ENCODE measurements around the gene C10orf90. TPM values are rescaled to one million over a fixed set of nuclear protein-coding genes. Genes with fewer than 3 reads are reported as not detected.

C10orf90 gene
- total RNA-seq, 1 experiment from 2014 or later = not detected

DNA sequence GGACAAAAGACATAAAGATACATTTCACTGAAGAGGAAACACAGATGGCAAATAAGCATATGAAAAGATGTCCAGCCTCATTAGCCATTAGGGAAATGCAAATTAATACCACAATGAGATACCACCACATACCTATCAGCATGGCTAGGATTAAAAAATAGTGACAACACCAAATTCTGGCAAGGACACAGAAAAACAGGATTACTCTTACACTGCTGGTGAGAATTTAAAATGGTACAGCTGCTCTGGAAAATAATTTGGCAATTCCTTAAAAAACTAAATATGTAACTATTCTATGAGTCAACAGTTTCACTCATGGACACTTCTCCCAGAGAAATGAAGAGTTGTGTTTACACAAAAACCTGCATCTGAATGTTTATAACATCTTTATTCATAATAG lies 121.1 kb downstream of the C10orf90 start:
- Mint-ChIP-seq H3K36me3 (ENCODE audit: insufficient read depth, unreplicated experiment) (no peaks in the 10 kb centered on the region), H3K27me3 (ENCODE audit: insufficient read depth, unreplicated experiment) (peaks cover 16% of the 10 kb centered on the region), H3K9me3 (ENCODE audit: unreplicated experiment) (no peaks in the 10 kb centered on the region), H3K4me3 (ENCODE audit: unreplicated experiment) (no peak overlapping the region), H3K27ac (ENCODE audit: low read depth, unreplicated experiment) (no peak overlapping the region), H3K4me1 (ENCODE audit: insufficient read depth, unreplicated experiment) (no peaks in the 10 kb centered on the region)
- no TSS peak for BruUV-seq (replicated peaks)
- ChIA-PET POLR2A (no interaction called here), CTCF (interaction anchor here (0.5 to 0.7 kb wide), 2 partner anchors 37 to 154 kb away, joined by 3 to 5 read pairs; no protein-coding TSS in a partner anchor)
- DNase-seq (ENCODE audit: unreplicated experiment) = no peak
- intact Hi-C loops (cut with micrococcal nuclease) = no loop called here
- TF ChIP-seq CTCF (IDR thresholded peaks at IDR 0.05; ENCODE audit: unreplicated experiment) = no peak

DNA sequence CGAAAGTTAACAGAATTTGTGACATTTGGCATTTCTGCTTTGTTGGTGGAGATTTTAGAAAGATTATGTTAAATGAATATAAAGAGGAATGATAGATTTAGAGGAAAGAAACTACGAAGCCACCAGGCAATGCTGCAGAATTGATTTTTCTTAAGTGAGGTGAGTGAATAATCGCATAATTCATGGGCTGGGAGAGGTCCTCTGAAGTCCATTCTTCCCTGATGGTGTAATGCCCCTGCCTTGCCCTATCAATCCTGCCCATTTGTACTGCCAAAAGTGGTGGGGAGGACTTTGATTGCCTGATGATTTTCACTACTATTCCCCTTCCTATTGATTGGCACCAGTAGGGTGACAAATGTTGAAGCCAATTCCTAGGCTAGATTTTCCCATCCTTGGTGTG lies 125.9 kb downstream of the C10orf90 start:
- no peak overlapping the region for H3K27ac Mint-ChIP-seq (ENCODE audit: low read depth, unreplicated experiment)
- no peak for TF ChIP-seq CTCF (IDR thresholded peaks at IDR 0.05; ENCODE audit: unreplicated experiment)
- no peaks in the 10 kb centered on the region for H3K9me3 Mint-ChIP-seq (ENCODE audit: unreplicated experiment)
- H3K4me3 Mint-ChIP-seq (ENCODE audit: unreplicated experiment) = no peak overlapping the region
- H3K36me3 Mint-ChIP-seq (ENCODE audit: insufficient read depth, unreplicated experiment) = no peaks in the 10 kb centered on the region
- H3K27me3 Mint-ChIP-seq (ENCODE audit: insufficient read depth, unreplicated experiment) = peaks cover 45% of the 10 kb centered on the region
- no peak for DNase-seq (ENCODE audit: unreplicated experiment)
- POLR2A ChIA-PET = no interaction called here
- no TSS peak for BruUV-seq (replicated peaks)
- CTCF ChIA-PET = no interaction called here
- intact Hi-C loops (cut with micrococcal nuclease) = no loop called here
- H3K4me1 Mint-ChIP-seq (ENCODE audit: insufficient read depth, unreplicated experiment) = no peaks in the 10 kb centered on the region

GRCh38 chr10:126538439-126539135 lies 131.9 kb downstream of the C10orf90 start:
- Mint-ChIP-seq H3K9me3 (ENCODE audit: unreplicated experiment) (no peaks in the 10 kb centered on the region), H3K27ac (ENCODE audit: low read depth, unreplicated experiment) (no peak overlapping the region), H3K4me1 (ENCODE audit: insufficient read depth, unreplicated experiment) (no peaks in the 10 kb centered on the region), H3K36me3 (ENCODE audit: insufficient read depth, unreplicated experiment) (no peaks in the 10 kb centered on the region), H3K27me3 (ENCODE audit: insufficient read depth, unreplicated experiment) (peaks cover 32% of the 10 kb centered on the region), H3K4me3 (ENCODE audit: unreplicated experiment) (no peak overlapping the region)
- DNase-seq (ENCODE audit: unreplicated experiment) = no peak
- BruUV-seq (replicated peaks) = no TSS peak
- intact Hi-C loops (cut with micrococcal nuclease) = no loop called here
- ChIA-PET CTCF (interaction anchor here (0.8 kb wide), 1 partner anchor 55 kb away, joined by 3 read pairs; no protein-coding TSS in a partner anchor), POLR2A (no interaction called here)
- no peak for TF ChIP-seq CTCF (IDR thresholded peaks at IDR 0.05; ENCODE audit: unreplicated experiment)

- peaks cover 24% of the 10 kb centered on the region for H3K27me3 Mint-ChIP-seq (ENCODE audit: insufficient read depth, unreplicated experiment)
- DNase-seq (ENCODE audit: unreplicated experiment) = no peak
- CTCF ChIA-PET = interaction anchor here (0.6 kb wide), 1 partner anchor 353 kb away, joined by 4 read pairs; no protein-coding TSS in a partner anchor
- POLR2A ChIA-PET = interaction anchor here (0.7 kb wide), 1 partner anchor 228 kb away, joined by 3 read pairs; no protein-coding TSS in a partner anchor
- no peaks in the 10 kb centered on the region for H3K36me3 Mint-ChIP-seq (ENCODE audit: insufficient read depth, unreplicated experiment)
- H3K9me3 Mint-ChIP-seq (ENCODE audit: unreplicated experiment) = no peaks in the 10 kb centered on the region
- H3K4me1 Mint-ChIP-seq (ENCODE audit: insufficient read depth, unreplicated experiment) = no peaks in the 10 kb centered on the region
- H3K27ac Mint-ChIP-seq (ENCODE audit: low read depth, unreplicated experiment) = no peak overlapping the region
- TF ChIP-seq CTCF (IDR thresholded peaks at IDR 0.05; ENCODE audit: unreplicated experiment) = no peak
- no TSS peak for BruUV-seq (replicated peaks)
- no peak overlapping the region for H3K4me3 Mint-ChIP-seq (ENCODE audit: unreplicated experiment)
- intact Hi-C loops (cut with micrococcal nuclease) = no loop called here
These were observed 133.8 kb downstream of the C10orf90 start for GRCh38 chr10:126536656-126537055.
